ENCODE results near the gene CHRND. TPM values are rescaled to one million over a fixed set of nuclear protein-coding genes. Genes with fewer than 3 reads are reported as not detected.

The CHRND gene
- total RNA-seq, 1 donor from 2014 or later = not detected

GRCh38 chr2:232487385-232488096, 38.4 kb upstream of the CHRND start, which contains the start of gene ECEL1:
Gene ECEL1, minus strand, starts transcription at chr2:232487834. Its CDS starts 1,181 bp downstream, at chr2:232486653.
- DNase-seq (ENCODE audit: low spot score) = no peak

- DNase-seq (ENCODE audit: low spot score) = no peak
These were observed 37.8 kb upstream of the CHRND start for GRCh38 chr2:232488097-232488711.

- DNase-seq (ENCODE audit: low spot score) = no peak
These were observed 37.1 kb upstream of the CHRND start for GRCh38 chr2:232488721-232489300.

GRCh38 chr2:232489516-232490220, 36.3 kb upstream of the CHRND start:
- no peak for DNase-seq (ENCODE audit: low spot score)

- DNase-seq (ENCODE audit: low spot score) = no peak
These were observed 35.5 kb upstream of the CHRND start for GRCh38 chr2:232490221-232491138.

- no peak for DNase-seq (ENCODE audit: low spot score)
These were observed 34.7 kb upstream of the CHRND start for GRCh38 chr2:232491139-232491780.

GRCh38 chr2:232492236-232492848, 33.6 kb upstream of the CHRND start:
- no peak for DNase-seq (ENCODE audit: low spot score)

- no peak for DNase-seq (ENCODE audit: low spot score)
These were observed 32.8 kb upstream of the CHRND start for GRCh38 chr2:232492963-232493700.

GRCh38 chr2:232493701-232494474, 32.1 kb upstream of the CHRND start:
- DNase-seq (ENCODE audit: low spot score) = no peak

- no peak for DNase-seq (ENCODE audit: low spot score)
These were observed 31.4 kb upstream of the CHRND start for GRCh38 chr2:232494542-232494941.

GRCh38 chr2:232495292-232495691, 30.7 kb upstream of the CHRND start:
- no peak for DNase-seq (ENCODE audit: low spot score)

- no peak for DNase-seq (ENCODE audit: low spot score)
These were observed 29.3 kb upstream of the CHRND start for GRCh38 chr2:232496501-232497270.

GRCh38 chr2:232497348-232497747, 28.6 kb upstream of the CHRND start:
- no peak for DNase-seq (ENCODE audit: low spot score)

- DNase-seq (ENCODE audit: low spot score) = no peak
These were observed 27.5 kb upstream of the CHRND start for GRCh38 chr2:232498452-232498851.

GRCh38 chr2:232501331-232501771, 24.6 kb upstream of the CHRND start:
- no peak for DNase-seq (ENCODE audit: low spot score)

GRCh38 chr2:232501794-232502390, 24.1 kb upstream of the CHRND start:
- DNase-seq (ENCODE audit: low spot score) = no peak

- DNase-seq (ENCODE audit: low spot score) = no peak
These were observed 23.4 kb upstream of the CHRND start for GRCh38 chr2:232502511-232502910.
